RPMI8226 (cell line): ENCODE data around the gene ANXA8.
A peak's percentile ranks its signal among the peaks of the same experiment; 100 is the strongest.
"Not testable (repeated sequence)": the region's sequence is repeated elsewhere in the genome, so short reads cannot be mapped to it uniquely, and the experiment has no call there.

ENCODE experiments used
- DNase-seq: peaks from one replicate; pipeline ENCODE4 v3.0.0-alpha.2; 2015

Gene ANXA8

GRCh38 chr10:47462577-47463358, 21.1 kb downstream of the ANXA8 start:
- DNase-seq: not testable (repeated sequence)

- DNase-seq: not testable (repeated sequence)
These were observed 22.6 kb downstream of the ANXA8 start for GRCh38 chr10:47461261-47461687.

- no peak for DNase-seq
These were observed 25.3 kb downstream of the ANXA8 start for GRCh38 chr10:47458466-47459154.

DNA sequence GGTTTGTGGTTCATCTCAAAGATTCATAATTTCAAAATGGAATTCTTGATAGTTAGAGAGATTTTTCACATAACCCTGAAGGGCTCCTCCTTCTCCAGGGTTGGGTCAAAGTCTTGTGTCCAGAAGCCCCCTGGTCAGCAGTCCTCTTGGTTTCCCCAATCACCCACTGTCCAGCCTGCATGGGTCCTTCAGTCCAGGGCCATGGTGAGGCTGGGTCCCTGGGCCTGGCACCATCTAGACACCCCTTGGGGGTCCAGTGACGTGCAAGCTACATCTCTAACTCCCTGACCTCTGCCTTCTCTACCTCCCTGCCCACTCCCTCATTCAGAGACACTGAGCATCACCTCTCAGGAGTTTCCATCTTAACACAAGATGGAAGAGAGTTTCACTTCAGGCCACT, 26.1 kb downstream of the ANXA8 start:
- no peak for DNase-seq

GRCh38 chr10:47457528-47457820, 26.4 kb downstream of the ANXA8 start:
- no peak for DNase-seq

GRCh38 chr10:47456794-47457527, 27.0 kb downstream of the ANXA8 start:
- no peak for DNase-seq

GRCh38 chr10:47456079-47456785, 27.7 kb downstream of the ANXA8 start:
- no peak for DNase-seq

GRCh38 chr10:47455350-47456078, 28.4 kb downstream of the ANXA8 start:
- not testable (repeated sequence) for DNase-seq

- DNase-seq: no peak
These were observed 29.2 kb downstream of the ANXA8 start for GRCh38 chr10:47454780-47455058.

DNA sequence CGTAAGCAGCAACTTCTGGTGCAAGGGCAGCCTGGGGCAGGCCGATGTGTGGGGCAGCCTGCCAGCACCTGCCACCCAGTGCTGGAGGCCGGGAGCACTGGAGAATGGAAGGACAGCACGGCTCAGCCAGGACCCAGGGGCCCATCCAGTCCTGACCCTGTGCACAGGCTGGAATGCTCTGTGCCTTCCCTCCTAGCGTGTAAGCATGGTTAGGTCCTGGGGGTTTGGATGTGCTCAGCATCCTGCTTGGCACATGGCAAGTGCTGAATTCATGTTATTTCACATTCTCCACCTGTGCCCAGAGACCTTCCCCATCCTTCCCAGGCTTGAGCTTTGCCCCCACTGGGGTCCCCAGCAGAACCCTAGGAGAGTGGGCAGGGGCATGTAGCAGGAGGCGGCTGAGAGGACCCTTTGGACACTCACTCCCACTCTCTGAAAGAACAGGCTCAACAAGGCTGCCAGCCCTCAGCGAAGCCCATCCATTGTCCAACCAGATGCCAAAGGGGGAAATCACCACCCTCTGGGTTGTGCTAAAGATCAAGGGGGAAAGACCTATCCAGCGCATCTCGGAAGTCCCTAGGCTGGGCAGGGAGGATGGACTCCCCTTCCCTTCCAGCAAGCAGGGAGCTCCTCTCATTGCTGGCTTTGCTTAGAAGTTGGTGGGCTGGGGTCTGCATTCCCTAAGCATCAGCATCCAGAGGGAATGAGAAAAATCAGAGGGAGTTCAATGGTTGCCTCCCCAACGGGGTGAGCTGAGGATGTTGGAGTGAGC, 29.7 kb downstream of the ANXA8 start:
- DNase-seq: no peak

GRCh38 chr10:47453141-47454007, 30.5 kb downstream of the ANXA8 start:
- DNase-seq: no peak

DNA sequence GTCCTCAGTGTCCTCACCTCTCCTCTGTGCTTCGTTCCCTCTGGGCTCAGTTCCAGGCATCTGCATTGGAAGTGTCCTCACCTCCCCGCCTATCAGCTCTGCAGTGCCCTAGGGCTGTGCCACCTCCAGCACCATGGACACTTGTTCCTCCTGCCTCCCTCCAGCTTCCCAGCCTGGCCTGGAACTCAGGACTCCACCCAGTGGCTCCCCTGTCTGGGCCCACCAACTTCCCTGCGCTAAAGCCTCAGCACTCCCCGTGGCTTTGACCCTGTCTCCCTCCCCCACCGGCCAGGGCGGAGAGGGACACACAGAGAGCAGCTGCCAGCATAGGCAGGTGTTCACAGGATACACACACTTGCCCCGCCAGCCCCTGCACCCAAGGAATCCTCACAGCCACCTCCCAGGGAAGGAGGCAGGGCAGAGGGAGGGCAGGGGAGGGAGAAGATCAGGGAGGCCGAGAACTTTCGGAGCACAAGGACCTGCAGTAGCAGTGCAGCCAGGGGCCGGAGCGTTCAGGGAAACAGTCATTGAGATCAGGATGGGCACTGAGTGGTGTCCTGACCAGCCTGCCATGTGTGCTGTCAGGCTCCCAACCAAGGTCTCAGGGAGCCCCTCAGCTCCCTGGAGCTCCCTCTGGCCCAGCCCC, 31.3 kb downstream of the ANXA8 start:
- no peak for DNase-seq

- no peak for DNase-seq
These were observed 31.9 kb downstream of the ANXA8 start for GRCh38 chr10:47451998-47452494.

DNA sequence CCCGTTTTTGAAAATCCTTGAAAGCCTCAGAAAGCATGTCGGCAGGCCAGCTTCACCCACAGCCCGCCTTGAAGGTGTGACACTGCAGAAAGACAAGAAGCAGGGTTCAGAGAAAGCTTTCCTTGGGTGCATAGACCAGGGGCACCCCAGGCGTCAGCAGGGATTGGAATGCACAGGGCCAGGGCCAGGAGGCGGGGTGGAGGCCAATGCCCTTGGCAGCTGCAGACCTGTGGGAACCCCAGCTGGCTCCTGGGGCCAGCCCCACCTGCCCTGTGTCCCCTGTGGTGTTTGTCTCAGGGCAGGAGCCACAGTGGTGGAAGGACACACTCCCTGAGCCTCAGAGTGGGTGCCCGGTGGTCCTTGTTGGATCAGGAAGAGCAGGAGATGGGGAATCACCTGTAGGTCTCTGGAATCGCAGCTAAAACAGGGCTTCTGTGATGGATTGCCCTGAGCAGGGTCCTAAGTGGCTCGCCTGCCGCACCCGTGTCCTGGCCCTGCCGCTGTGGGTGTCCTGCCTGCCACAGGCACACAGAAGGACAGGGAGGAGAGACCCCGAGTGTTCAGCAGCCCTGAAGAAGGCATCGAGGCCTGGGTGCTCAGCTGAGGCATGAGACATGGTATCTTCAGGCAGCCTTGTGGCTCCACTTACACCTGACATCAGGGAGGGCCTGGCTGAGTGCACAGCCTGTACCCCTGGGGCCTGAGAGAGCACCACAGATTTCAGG, 32.5 kb downstream of the ANXA8 start:
- DNase-seq: no peak

GRCh38 chr10:47450442-47450841, 33.5 kb downstream of the ANXA8 start:
- no peak for DNase-seq

DNA sequence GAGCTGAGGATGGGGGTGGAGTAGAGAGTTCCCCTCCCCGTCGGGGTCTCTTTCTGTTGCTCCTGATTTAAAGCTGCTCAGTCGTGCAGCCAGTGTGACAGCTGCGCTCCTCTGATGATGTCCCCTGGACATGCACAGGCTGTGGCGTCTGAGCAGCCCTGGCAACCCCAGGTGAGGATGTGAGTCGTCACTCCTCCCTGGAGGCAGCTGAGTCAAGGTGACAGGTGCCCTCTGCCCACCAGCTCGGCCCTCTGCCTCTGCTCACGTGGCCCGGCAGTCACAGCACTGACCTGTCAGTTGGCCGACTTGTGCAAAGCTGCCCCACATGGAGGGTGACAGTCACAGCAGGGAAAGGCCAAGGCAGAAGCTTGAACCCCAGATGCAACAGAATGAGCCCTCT, 33.9 kb downstream of the ANXA8 start:
- no peak for DNase-seq

GRCh38 chr10:47449102-47449978, 34.6 kb downstream of the ANXA8 start:
- peak; percentile 42 for DNase-seq

GRCh38 chr10:47447705-47448104, 36.2 kb downstream of the ANXA8 start:
- DNase-seq: no peak
